Measurements from ENCODE around the gene ARSK. TPM values are rescaled to one million over a fixed set of nuclear protein-coding genes. Genes with fewer than 3 reads are reported as not detected.
A peak's percentile ranks its signal among the peaks of the same experiment; 100 is the strongest.

The ARSK gene
- total and polyA plus RNA-seq, 7 experiments from 2014 or later = 2.5 to 13.3 (median 7.7) TPM

DNA sequence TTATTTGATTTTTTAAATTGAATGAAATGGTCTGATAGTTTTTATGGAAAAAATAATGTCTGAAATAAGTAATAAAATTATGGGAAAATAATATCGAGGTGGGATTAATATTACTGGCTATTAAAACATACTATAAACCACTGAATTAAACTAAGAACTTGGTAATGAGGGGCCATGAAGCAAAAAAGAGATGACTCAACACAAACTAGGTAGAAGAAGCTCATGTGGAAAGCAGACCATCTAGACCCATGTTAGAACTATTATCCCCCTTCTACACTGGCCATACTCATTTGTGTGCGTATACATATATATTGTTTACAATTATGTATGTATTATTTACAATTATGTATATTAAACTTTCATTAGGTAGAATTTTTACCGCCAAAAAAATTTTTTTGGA lies 56.5 kb downstream of the ARSK start:
- Histone ChIP-seq H3K4me3 (ENCODE audit: low read length) (no peak overlapping the region), H3K4me1 (ENCODE audit: control insufficient read depth in 2 of 2, insufficient read depth in 2 of 2, low read length in 2 of 2) (no peaks in the 10 kb centered on the region), H3K27me3 (ENCODE audit: control insufficient read depth in 2 of 2, insufficient read depth in 2 of 2, low read length in 2 of 2) (no peaks in the 10 kb centered on the region), H3K9me3 (ENCODE audit: control insufficient read depth in 2 of 3, low read length in 3 of 3) (peaks cover 0 to 3% (median 0%) of the 10 kb centered on the region in 3 experiments), H3K27ac (ENCODE audit: low read depth, low read length) (no peak overlapping the region), H3K36me3 (ENCODE audit: control insufficient read depth in 2 of 3, insufficient read depth in 3 of 3, low read length in 3 of 3) (no peaks in the 10 kb centered on the region)
- Mint-ChIP-seq H3K27ac (no peak overlapping the region), H3K36me3 (peaks cover 7 to 27% (median 25%) of the 10 kb centered on the region in 5 donors), H3K4me3 (no peak overlapping the region), H3K27me3 (no peaks in the 10 kb centered on the region), H3K4me1 (peaks cover 0 to 21% (median 10%) of the 10 kb centered on the region in 7 donors), H3K9me3 (peaks cover 3 to 17% (median 10%) of the 10 kb centered on the region in 11 donors)
- intact Hi-C loops (cut with micrococcal nuclease) = no loop called here
- POLR2A ChIA-PET = interaction anchor here (1.0 to 1.9 kb wide), 3 partner anchors 10 to 12 kb away, joined by 3 to 7 read pairs (median 3); no protein-coding TSS in a partner anchor
- DNase-seq (no peak), ATAC-seq (no peak)
- CTCF ChIA-PET = interaction anchor here (0.6 to 0.7 kb wide), 2 partner anchors 46 to 785 kb away, joined by 3 to 4 read pairs; no protein-coding TSS in a partner anchor

DNA sequence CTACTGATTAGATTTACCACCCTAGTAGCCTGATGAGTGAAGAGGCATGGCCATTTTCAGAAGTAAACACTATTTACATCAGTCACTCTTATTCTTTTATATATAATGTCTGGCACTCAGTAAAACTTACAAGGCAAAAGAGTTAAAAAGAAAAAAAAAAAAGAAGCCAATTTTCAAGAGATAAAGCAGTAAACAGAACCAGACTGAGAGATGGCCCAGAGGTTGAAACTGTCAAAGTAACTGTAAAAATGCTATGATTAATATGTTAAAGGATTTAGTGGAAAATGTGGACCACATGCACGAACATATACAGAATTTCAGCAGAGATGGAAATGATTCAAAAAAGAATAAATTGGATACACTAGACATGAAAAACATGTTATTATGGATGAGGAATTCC lies 58.6 kb downstream of the ARSK start:
- CTCF ChIA-PET = no interaction called here
- POLR2A ChIA-PET = no interaction called here
- Histone ChIP-seq H3K27ac (ENCODE audit: low read depth, low read length) (no peak overlapping the region), H3K4me1 (ENCODE audit: control insufficient read depth in 2 of 2, insufficient read depth in 2 of 2, low read length in 2 of 2) (peaks cover 0 to 5% of the 10 kb centered on the region in 2 donors), H3K27me3 (ENCODE audit: control insufficient read depth in 2 of 2, insufficient read depth in 2 of 2, low read length in 2 of 2) (no peaks in the 10 kb centered on the region), H3K36me3 (ENCODE audit: control insufficient read depth in 2 of 3, insufficient read depth in 3 of 3, low read length in 3 of 3) (no peaks in the 10 kb centered on the region), H3K4me3 (ENCODE audit: low read length) (no peak overlapping the region), H3K9me3 (ENCODE audit: control insufficient read depth in 2 of 3, low read length in 3 of 3) (peaks cover 0 to 3% (median 0%) of the 10 kb centered on the region in 3 experiments)
- peaks cover 0 to under 1% (median 0%) of the 10 kb centered on the region in 5 donors for H3K27me3 Mint-ChIP-seq
- intact Hi-C loops (cut with micrococcal nuclease) = no loop called here
- DNase-seq (no peak), ATAC-seq (no peak)
- H3K36me3 Mint-ChIP-seq = peaks cover 7 to 25% (median 20%) of the 10 kb centered on the region in 5 donors
- H3K27ac Mint-ChIP-seq = peak overlapping the region in 1 of 9 donors; percentile 81
- H3K9me3 Mint-ChIP-seq = peaks cover 3 to 17% (median 10%) of the 10 kb centered on the region in 11 donors
- H3K4me3 Mint-ChIP-seq = peak overlapping the region in 1 of 10 donors; percentile 32
- peaks cover 6 to 37% (median 22%) of the 10 kb centered on the region in 7 donors for H3K4me1 Mint-ChIP-seq

DNA sequence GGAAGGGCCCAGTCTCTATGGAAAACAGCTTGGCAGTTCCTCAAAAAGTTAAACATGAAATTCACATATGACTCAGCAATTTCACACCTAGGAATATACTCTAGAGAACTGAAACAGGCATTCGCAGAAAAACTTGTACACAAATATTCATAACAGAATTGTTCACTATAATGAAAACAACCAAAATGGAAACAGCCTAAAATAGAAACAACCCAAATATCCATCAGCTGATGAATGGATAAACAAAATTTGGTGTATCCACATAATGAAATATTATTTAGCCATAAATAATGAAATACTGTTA lies 60.2 kb downstream of the ARSK start:
- H3K4me1 ChIP-seq (ENCODE audit: control insufficient read depth in 2 of 2, insufficient read depth in 2 of 2, low read length in 2 of 2) = peaks cover 0 to 18% of the 10 kb centered on the region in 2 donors
- DNase-seq = no peak
- no peak overlapping the region for H3K27ac ChIP-seq (ENCODE audit: low read depth, low read length)
- no peak for ATAC-seq
- no peak overlapping the region for H3K4me3 ChIP-seq (ENCODE audit: low read length)
- no peaks in the 10 kb centered on the region for H3K36me3 ChIP-seq (ENCODE audit: control insufficient read depth in 2 of 3, insufficient read depth in 3 of 3, low read length in 3 of 3)
- H3K4me1 Mint-ChIP-seq = peaks cover 17 to 53% (median 37%) of the 10 kb centered on the region in 7 donors
- H3K27ac Mint-ChIP-seq = no peak overlapping the region
- H3K27me3 Mint-ChIP-seq = peaks cover 0 to 11% (median 0%) of the 10 kb centered on the region in 5 donors
- ChIA-PET POLR2A (no interaction called here), CTCF (no interaction called here)
- H3K36me3 Mint-ChIP-seq = peaks cover 7 to 25% (median 20%) of the 10 kb centered on the region in 5 donors
- intact Hi-C loops (cut with micrococcal nuclease) = no loop called here
- H3K9me3 Mint-ChIP-seq = peaks cover 0 to 17% (median 10%) of the 10 kb centered on the region in 11 donors
- H3K27me3 ChIP-seq (ENCODE audit: control insufficient read depth in 2 of 2, insufficient read depth in 2 of 2, low read length in 2 of 2) = no peaks in the 10 kb centered on the region
- H3K9me3 ChIP-seq (ENCODE audit: control insufficient read depth in 2 of 3, low read length in 3 of 3) = peaks cover 0 to 3% (median 0%) of the 10 kb centered on the region in 3 experiments
- no peak overlapping the region for H3K4me3 Mint-ChIP-seq

DNA sequence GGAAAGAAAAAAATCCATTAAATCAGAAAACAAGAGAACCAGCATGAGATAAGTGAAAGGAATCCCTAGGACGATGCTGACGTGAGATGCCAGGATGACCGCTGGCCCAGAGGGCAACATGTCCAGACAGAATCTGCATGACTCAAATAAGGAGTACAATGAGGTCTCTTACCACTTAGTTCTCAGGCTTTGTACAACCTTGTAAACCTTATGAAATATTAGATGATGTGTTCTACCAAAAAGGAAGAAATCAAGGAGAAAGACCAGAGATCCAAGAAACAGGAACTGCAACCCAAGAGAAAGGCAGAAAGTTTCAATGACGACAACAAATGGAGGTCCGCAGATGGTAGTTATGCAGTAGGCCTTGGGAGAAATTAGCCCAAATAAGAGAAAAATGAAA lies 62.2 kb downstream of the ARSK start:
- Mint-ChIP-seq H3K27me3 (peaks cover 0 to 11% (median 0%) of the 10 kb centered on the region in 5 donors), H3K9me3 (peaks cover 0 to 17% (median 10%) of the 10 kb centered on the region in 11 donors), H3K36me3 (peaks cover 7 to 25% (median 20%) of the 10 kb centered on the region in 5 donors), H3K4me1 (peaks cover 22 to 59% (median 44%) of the 10 kb centered on the region in 7 donors), H3K27ac (no peak overlapping the region), H3K4me3 (peak overlapping the region in 2 of 10 donors; percentile 2 to 7)
- peaks cover 0 to 3% (median 0%) of the 10 kb centered on the region in 3 experiments for H3K9me3 ChIP-seq (ENCODE audit: control insufficient read depth in 2 of 3, low read length in 3 of 3)
- no peak overlapping the region for H3K4me3 ChIP-seq (ENCODE audit: low read length)
- no peak overlapping the region for H3K27ac ChIP-seq (ENCODE audit: low read depth, low read length)
- H3K36me3 ChIP-seq (ENCODE audit: control insufficient read depth in 2 of 3, insufficient read depth in 3 of 3, low read length in 3 of 3) = no peaks in the 10 kb centered on the region
- DNase-seq (no peak), ATAC-seq (no peak)
- ChIA-PET CTCF (no interaction called here), POLR2A (interaction anchor here (1.0 kb wide), 1 partner anchor 62 kb away, joined by 4 read pairs; the partner anchor contains the start of genes ARSK and SKIC3)
- intact Hi-C loops (cut with micrococcal nuclease) = no loop called here
- H3K4me1 ChIP-seq (ENCODE audit: control insufficient read depth in 2 of 2, insufficient read depth in 2 of 2, low read length in 2 of 2) = peaks cover 8 to 25% of the 10 kb centered on the region in 2 donors
- H3K27me3 ChIP-seq (ENCODE audit: control insufficient read depth in 2 of 2, insufficient read depth in 2 of 2, low read length in 2 of 2) = no peaks in the 10 kb centered on the region

DNA sequence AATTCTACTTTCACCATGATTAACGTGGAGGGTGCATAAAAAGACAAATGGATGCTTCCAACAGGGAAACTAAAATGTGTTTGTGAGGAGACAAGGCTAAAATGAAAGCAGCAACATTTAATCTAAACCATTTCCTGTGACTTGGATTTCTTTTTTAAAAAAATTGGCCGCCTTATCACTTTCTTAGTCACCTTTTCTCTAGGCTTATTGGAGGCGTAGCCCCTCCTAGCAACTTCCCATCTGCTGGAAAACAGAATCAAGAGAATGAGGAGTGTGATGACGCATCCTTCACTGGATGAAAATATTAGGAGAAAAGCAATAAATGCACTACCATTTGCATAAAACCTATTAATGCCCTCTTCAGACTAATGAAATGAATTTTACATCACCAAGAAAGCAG lies 64.2 kb downstream of the ARSK start:
- Mint-ChIP-seq H3K27me3 (peaks cover 0 to 15% (median 0%) of the 10 kb centered on the region in 5 donors), H3K9me3 (peaks cover 0 to 3% (median under 1%) of the 10 kb centered on the region in 11 donors), H3K4me3 (peak overlapping the region; percentile 88 to 96 (median 92)), H3K4me1 (peaks cover 34 to 75% (median 64%) of the 10 kb centered on the region in 7 donors), H3K27ac (peak overlapping the region in 8 of 9 donors; percentile 60 to 87 (median 82)), H3K36me3 (peaks cover under 1 to 14% (median 6%) of the 10 kb centered on the region in 5 donors)
- no peaks in the 10 kb centered on the region for H3K27me3 ChIP-seq (ENCODE audit: control insufficient read depth in 2 of 2, insufficient read depth in 2 of 2, low read length in 2 of 2)
- ATAC-seq = no peak
- intact Hi-C loops (cut with micrococcal nuclease) = no loop called here
- H3K4me1 ChIP-seq (ENCODE audit: control insufficient read depth in 2 of 2, insufficient read depth in 2 of 2, low read length in 2 of 2) = peaks cover 22 to 43% of the 10 kb centered on the region in 2 donors
- ChIA-PET CTCF (no interaction called here), POLR2A (interaction anchor here (0.8 kb wide), 1 partner anchor 63 kb away, joined by 3 read pairs; no protein-coding TSS in a partner anchor)
- no peak overlapping the region for H3K27ac ChIP-seq (ENCODE audit: low read depth, low read length)
- H3K9me3 ChIP-seq (ENCODE audit: control insufficient read depth in 2 of 3, low read length in 3 of 3) = no peaks in the 10 kb centered on the region
- no peaks in the 10 kb centered on the region for H3K36me3 ChIP-seq (ENCODE audit: control insufficient read depth in 2 of 3, insufficient read depth in 3 of 3, low read length in 3 of 3)
- no peak for DNase-seq
- H3K4me3 ChIP-seq (ENCODE audit: low read length) = peak overlapping the region; percentile 75

DNA sequence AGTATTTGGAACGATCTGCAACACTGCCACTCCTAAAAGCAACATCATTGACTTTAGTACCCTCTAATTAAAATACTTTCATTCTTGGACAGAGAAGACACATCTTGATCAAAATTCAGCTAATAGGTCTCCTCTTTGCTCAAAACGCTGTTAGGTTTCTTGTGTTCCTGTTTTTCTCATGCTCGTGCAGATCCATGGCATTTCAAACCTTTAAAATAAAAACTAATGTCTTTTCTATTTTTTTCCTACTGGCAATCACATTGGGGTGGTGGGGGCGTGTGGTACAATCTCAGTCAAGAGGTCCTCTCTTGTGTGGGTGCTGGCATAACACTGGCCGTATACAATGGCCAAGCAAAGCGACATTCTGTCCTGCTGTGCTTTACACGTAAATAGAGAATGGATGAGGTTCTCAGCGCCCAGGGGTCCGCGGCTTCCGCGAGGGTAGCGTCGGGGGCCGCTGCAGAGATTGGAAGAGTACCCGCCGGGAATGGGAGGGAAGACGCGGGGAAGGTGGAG lies 64.7 kb downstream of the ARSK start:
- peaks cover 0 to 17% (median 0%) of the 10 kb centered on the region in 5 donors for H3K27me3 Mint-ChIP-seq
- no peaks in the 10 kb centered on the region for H3K36me3 ChIP-seq (ENCODE audit: control insufficient read depth in 2 of 3, insufficient read depth in 3 of 3, low read length in 3 of 3)
- peak overlapping the region; percentile 75 for H3K4me3 ChIP-seq (ENCODE audit: low read length)
- ChIA-PET POLR2A (interaction anchor here (4.1 kb wide), 1 partner anchor 65 kb away, joined by 25 read pairs; the partner anchor contains the start of genes ARSK and SKIC3), CTCF (no interaction called here)
- peaks cover 0 to 3% (median 0%) of the 10 kb centered on the region in 11 donors for H3K9me3 Mint-ChIP-seq
- peaks cover 34 to 80% (median 69%) of the 10 kb centered on the region in 7 donors for H3K4me1 Mint-ChIP-seq
- peak overlapping the region; percentile 60 to 87 (median 81) for H3K27ac Mint-ChIP-seq
- intact Hi-C loops (cut with micrococcal nuclease) = loop anchor here (1.0 to 5.0 kb wide), 6 partner anchors 15 to 1563 kb away; partner anchors contain the start of genes RIOK2 (in 2 of the 2), ARSK (in 1 of the 2), CAST (in 1 of the 2) and ELL2 (in 1 of the 2)
- peak overlapping the region; percentile 55 for H3K27ac ChIP-seq (ENCODE audit: low read depth, low read length)
- no peaks in the 10 kb centered on the region for H3K9me3 ChIP-seq (ENCODE audit: control insufficient read depth in 2 of 3, low read length in 3 of 3)
- peak overlapping the region; percentile 88 to 96 (median 92) for H3K4me3 Mint-ChIP-seq
- H3K36me3 Mint-ChIP-seq = peaks cover 0 to 15% (median 5%) of the 10 kb centered on the region in 5 donors
- ATAC-seq (no peak), DNase-seq (no peak)
- H3K27me3 ChIP-seq (ENCODE audit: control insufficient read depth in 2 of 2, insufficient read depth in 2 of 2, low read length in 2 of 2) = no peaks in the 10 kb centered on the region
- peaks cover 22 to 46% of the 10 kb centered on the region in 2 donors for H3K4me1 ChIP-seq (ENCODE audit: control insufficient read depth in 2 of 2, insufficient read depth in 2 of 2, low read length in 2 of 2)
